CD4-positive, alpha-beta T cell treated with Interleukin-4 for 1 hour (primary cell): ENCODE results near the gene DPF3.

Experiments used
- DNase-seq, 2 donors: peaks; one replicate each; pipeline ENCODE4 v3.0.0-alpha.2; 2020 to 2022

Gene DPF3

DNA sequence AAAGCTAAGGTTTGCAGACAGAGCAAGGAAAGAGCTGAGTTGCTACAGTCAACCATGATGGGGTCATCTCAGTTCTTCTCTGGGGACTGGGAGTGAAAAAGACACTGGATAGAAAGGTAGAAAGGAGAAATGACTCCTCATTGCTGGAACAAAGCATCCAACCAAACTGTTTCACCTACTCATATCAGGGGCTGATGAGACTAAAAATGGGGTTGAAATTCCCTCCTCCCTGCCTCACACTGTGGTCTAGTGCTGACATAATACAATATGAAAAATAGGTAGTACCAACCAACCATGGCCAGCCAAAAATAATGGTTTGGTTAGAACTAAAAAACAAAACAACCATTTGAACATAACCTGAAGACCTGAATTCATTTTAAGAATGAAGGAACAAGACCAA lies 220.7 kb downstream of the DPF3 start:
- DNase-seq = no peak

GRCh38 chr14:72666610-72667009 lies 227.3 kb downstream of the DPF3 start:
- no peak for DNase-seq

- no peak for DNase-seq
Measured at GRCh38 chr14:72665259-72665658, 228.6 kb downstream of the DPF3 start.

GRCh38 chr14:72664651-72665050 lies 229.2 kb downstream of the DPF3 start:
- no peak for DNase-seq

DNA sequence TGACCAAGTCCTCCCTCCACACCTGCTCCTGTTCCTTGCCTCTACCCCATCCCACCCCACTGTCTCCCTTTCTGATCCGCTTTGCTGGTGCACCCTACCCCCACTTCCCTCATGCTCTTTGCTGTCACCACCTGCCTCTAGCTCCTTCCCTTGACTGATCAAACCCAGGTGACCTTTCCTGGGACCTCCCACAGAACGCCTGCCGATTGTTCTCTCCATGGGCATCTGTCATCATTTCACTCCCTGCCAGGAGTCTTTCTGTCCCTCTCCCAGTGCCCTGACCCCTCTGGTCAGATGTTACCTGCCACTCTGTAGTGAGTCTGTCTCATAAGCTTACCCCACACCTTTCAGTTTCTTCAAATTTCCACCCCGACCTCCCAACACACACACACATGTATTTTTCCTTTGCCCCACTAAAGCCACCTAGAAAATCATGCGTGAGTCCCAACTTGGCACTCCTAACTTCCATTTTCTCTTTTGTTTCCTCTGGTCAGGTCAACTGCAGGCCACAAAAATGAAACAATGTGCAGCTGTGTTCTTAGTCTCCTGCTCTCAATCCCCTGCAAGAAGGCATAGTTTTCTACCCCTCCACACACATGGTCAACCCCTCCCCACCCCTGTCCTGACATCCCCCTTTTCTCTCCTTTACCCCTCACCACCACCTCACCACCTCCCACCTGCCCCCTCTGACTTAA lies 229.8 kb downstream of the DPF3 start:
- no peak for DNase-seq

DNA sequence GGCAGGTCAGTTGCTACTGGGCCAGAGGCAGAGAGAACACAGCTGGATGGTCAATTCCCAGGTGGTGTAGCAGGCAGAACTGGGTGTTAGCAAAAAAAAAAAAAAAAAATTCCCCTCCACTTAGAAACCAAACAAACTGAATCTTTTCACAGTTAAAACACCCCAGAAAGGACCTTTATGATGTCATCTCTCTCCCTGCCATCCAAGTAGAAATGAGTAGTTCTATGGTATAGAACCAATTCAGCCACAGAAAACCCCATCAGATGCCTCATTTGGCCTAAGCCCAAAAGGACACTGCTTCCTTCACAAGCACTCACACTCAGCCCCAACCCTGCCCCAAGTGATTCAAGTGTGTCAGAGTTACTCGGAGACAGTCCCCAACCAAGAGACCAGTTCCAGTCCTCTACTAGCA lies 230.8 kb downstream of the DPF3 start:
- DNase-seq = no peak

- no peak for DNase-seq
Measured at GRCh38 chr14:72662214-72662613, 231.7 kb downstream of the DPF3 start.

GRCh38 chr14:72657214-72657921 lies 236.5 kb downstream of the DPF3 start:
- DNase-seq = no peak

- no peak for DNase-seq
Measured at GRCh38 chr14:72653026-72653425, 240.9 kb downstream of the DPF3 start.

GRCh38 chr14:72652179-72652578 lies 241.7 kb downstream of the DPF3 start:
- DNase-seq = no peak

GRCh38 chr14:72651714-72652113 lies 242.2 kb downstream of the DPF3 start:
- no peak for DNase-seq

- DNase-seq = no peak
Measured at GRCh38 chr14:72651081-72651480, 242.8 kb downstream of the DPF3 start.

GRCh38 chr14:72649603-72650227 lies 244.2 kb downstream of the DPF3 start:
- DNase-seq = no peak

DNA sequence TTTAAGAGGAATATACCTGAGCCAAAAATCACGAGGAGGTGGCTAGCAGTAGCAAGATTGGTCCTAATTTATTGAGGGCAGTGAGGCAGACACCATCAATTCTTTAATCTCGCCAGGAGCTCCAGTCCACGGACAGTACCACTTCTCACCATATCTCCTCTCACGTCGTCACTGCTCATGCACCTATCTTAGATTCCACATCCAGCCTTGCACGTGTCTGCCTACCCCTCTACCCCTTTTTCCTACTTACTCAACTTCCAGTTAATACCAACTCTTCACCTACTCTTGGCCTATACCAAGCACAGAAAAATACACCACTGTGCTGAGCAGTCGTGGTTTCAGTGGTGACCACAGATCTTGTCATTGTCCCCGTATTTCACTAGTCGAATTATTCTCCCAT lies 246.1 kb downstream of the DPF3 start:
- DNase-seq = no peak

- DNase-seq = no peak
Measured at GRCh38 chr14:72646861-72647528, 246.9 kb downstream of the DPF3 start.

DNA sequence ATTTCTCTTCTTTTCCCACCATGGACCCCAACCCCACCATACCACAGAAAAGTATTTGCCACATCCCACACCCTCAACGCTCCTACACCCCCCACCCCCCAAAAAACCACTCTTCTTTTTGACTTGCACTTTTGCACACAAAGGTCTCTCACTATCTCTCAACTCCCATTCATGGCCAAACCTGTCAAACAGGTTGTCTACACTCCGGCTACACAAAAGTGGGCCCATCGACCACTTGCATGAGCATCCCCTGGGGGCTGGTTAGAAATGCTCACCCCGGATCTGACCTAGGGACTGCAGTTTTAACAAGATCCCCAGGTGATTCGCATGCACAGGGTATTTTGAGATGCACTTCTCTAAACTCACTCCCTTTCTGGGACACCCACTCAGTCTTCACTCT lies 248.2 kb downstream of the DPF3 start:
- no peak for DNase-seq

- no peak for DNase-seq
Measured at GRCh38 chr14:72644758-72645489, 249.0 kb downstream of the DPF3 start.

GRCh38 chr14:72644038-72644437 lies 249.9 kb downstream of the DPF3 start:
- DNase-seq = no peak

DNA sequence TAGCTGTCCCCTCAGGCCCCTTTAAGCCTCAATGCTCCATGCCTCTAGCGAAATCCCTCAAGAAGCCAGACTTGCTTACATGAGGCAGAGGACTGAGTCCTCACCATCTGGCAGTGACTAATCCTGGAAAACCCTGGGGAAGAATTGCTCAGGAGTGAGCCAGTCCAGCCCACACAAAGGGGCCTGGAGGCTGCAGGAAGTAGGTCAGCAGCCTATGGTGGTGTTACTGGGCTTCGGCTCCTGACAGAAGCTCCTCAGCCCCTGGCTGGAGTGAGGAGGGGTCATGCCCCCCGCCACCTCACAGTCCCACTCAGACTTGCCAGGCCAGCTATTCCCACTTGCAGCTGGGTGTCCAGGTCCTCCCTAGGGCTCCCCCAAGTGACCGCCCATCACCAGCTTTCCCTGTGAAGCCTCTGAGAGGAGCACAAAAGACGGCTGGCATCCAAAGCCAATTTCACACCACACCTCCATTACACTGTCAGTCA lies 250.5 kb downstream of the DPF3 start:
- DNase-seq = no peak

GRCh38 chr14:72640911-72641485 lies 252.9 kb downstream of the DPF3 start:
- DNase-seq = no peak

GRCh38 chr14:72638021-72638420 lies 255.9 kb downstream of the DPF3 start:
- no peak for DNase-seq

- DNase-seq = no peak
Measured at GRCh38 chr14:72636871-72637270, 257.0 kb downstream of the DPF3 start.
